HG03432 (cell line): ENCODE measurements around the gene NR0B1.

ENCODE experiments used
- ATAC-seq: cut with Tn5 transposase; IDR thresholded peaks from one replicate; pipeline ENCODE4 v1.9.1; 2021; ENCODE audit warnings: mild to moderate bottlenecking, moderate library complexity; ENCODE audit not compliant: unreplicated experiment

Gene NR0B1

GRCh38 chrX:30278365-30278764, 30.8 kb downstream of the NR0B1 start:
- ATAC-seq: no peak

DNA sequence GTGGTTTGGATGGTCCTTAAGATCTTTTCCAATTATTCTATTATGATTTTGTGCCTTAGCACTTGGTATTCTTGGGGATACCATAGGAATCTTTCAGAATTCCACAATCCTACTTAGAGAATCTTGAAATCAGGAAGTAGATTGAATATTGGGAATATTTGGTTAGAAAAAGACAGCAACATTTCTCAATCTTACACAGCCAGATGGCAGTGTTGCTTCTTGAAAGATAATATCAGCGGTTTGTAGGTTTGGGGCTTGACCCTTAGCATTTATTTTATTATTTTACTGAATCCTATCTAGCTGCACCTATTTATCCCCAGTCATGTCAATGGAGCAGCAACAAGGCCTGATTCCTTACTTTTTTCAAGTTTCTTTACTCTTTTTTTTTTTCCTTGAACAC, 33.7 kb downstream of the NR0B1 start:
- no peak for ATAC-seq

GRCh38 chrX:30270639-30271038, 38.6 kb downstream of the NR0B1 start:
- no peak for ATAC-seq

DNA sequence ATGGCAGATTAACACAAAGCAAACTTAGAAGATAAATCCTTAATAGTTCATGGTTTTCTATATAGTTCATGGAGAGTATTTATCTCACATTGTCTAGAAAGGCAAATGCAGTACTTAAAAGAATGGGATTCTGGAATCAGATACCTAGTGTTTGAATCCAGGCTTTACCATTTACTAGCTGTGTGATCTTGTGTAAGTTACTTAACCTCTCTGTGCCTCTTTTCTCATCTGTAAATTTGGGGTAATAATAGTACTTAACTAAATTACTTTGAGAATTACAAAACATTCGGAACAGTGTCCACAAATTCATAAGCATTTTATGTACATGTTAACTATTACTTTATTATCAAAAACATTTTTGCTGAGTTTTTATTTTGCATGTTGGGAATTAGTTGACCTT, 46.4 kb downstream of the NR0B1 start:
- ATAC-seq: no peak

DNA sequence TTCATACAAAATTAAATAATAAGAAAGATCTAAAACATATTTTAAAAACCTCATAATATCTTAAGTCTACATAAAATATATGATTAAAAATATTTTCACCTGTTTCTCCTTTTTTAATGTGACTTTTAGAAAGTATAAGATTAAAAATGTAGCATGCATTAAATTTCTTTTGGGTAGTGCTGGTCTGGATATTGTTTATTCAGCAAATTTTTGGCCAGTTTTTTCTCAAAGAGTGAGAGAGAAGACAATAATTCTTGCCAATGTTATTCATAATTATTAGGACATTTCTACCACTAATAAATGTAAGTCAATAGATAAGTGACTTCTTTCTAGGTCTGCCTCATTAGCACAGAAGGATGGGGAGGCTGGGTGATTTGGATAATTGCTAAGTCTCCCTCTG, 48.2 kb downstream of the NR0B1 start:
- no peak for ATAC-seq

GRCh38 chrX:30259927-30260326, 49.3 kb downstream of the NR0B1 start:
- no peak for ATAC-seq
